ENCODE data around the gene RNF168. TPM values are rescaled to one million over a fixed set of nuclear protein-coding genes. Genes with fewer than 3 reads are reported as not detected.
A peak's percentile ranks its signal among the peaks of the same experiment; 100 is the strongest.
"Not testable (repeated sequence)": the region's sequence is repeated elsewhere in the genome, so short reads cannot be mapped to it uniquely, and the experiment has no call there.

Gene RNF168, protein sequence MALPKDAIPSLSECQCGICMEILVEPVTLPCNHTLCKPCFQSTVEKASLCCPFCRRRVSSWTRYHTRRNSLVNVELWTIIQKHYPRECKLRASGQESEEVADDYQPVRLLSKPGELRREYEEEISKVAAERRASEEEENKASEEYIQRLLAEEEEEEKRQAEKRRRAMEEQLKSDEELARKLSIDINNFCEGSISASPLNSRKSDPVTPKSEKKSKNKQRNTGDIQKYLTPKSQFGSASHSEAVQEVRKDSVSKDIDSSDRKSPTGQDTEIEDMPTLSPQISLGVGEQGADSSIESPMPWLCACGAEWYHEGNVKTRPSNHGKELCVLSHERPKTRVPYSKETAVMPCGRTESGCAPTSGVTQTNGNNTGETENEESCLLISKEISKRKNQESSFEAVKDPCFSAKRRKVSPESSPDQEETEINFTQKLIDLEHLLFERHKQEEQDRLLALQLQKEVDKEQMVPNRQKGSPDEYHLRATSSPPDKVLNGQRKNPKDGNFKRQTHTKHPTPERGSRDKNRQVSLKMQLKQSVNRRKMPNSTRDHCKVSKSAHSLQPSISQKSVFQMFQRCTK
- 18.8 TPM for total RNA-seq

- peak; percentile 98 for DNase-seq
Measured at GRCh38 chr3:196503196-196504076, at the start of gene RNF168. TSS of gene RNF168 (minus strand) at chr3:196503768. CDS start at chr3:196503173, 595 bp downstream.

- DNase-seq: no peak
Measured at GRCh38 chr3:196552253-196552652, 48.7 kb upstream of the RNF168 start.

- DNase-seq: not testable (repeated sequence)
Measured at GRCh38 chr3:196550172-196550571, 46.6 kb upstream of the RNF168 start.

DNA sequence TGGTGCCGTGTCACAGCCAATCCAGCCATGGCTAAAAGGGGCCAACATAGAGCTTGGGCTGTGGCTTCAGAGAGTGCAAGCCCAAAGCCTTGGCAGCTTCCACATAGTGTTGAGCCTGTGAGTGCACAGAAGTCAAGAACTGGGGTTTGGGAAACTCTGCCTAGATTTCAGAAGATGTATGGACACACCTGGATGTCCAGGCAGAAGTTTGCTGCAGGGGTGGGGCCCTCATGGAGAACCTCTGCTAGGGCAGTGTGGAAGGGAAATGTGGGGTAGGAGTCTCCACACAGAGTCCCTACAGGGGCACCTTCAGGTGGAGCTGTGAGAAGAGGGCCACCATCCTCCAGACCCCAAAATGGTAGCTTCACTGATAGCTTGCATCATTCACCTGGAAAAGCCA is 45.7 kb upstream of the RNF168 start:
- DNase-seq: not testable (repeated sequence)

- no peak for DNase-seq
Measured at GRCh38 chr3:196547067-196547466, 43.5 kb upstream of the RNF168 start.

GRCh38 chr3:196546537-196546936 is 43.0 kb upstream of the RNF168 start:
- no peak for DNase-seq

GRCh38 chr3:196544491-196544992 is 41.0 kb upstream of the RNF168 start:
- DNase-seq: no peak

DNA sequence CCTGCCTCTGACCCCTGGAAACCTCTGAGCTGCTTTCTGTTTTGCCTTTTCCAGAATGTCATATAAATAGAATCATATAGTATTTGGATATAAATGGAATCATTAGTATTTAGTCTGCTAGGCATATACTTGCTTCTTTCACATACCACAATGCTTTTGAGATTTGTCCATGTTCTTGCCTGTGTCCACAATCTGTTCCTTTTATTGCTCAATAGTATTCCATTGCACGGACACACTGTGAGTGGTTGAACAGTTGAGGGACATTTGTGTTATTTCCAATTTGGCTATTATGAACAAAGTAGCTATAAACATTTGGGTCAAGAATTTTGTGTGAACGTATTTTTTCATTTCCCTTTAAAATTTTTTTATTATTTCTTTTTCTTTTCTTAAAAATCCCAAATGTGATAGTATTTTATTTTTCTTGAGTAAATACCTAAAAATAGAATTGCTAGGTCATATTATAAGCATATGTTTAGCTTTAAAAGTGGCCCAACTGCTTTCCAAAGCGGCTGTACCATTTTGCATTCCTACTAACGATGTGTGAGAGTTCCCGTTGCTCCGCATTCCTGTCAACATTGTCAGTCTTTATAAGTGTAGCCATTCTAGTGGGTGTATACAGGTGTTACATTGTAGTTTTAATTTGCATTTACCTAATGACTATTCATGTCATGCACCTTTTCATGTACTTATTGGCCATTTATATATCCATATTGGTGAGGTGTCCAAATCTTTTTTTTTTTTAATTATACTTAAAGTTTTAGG is 38.3 kb upstream of the RNF168 start:
- DNase-seq: no peak

- DNase-seq: peak; percentile 23
Measured at GRCh38 chr3:196537319-196537984, 33.9 kb upstream of the RNF168 start.

- DNase-seq: no peak
Measured at GRCh38 chr3:196533260-196533681, 29.7 kb upstream of the RNF168 start.

GRCh38 chr3:196531418-196531817 is 27.9 kb upstream of the RNF168 start:
- DNase-seq: no peak

GRCh38 chr3:196528639-196529233 is 25.2 kb upstream of the RNF168 start:
- DNase-seq: peak; percentile 78

DNA sequence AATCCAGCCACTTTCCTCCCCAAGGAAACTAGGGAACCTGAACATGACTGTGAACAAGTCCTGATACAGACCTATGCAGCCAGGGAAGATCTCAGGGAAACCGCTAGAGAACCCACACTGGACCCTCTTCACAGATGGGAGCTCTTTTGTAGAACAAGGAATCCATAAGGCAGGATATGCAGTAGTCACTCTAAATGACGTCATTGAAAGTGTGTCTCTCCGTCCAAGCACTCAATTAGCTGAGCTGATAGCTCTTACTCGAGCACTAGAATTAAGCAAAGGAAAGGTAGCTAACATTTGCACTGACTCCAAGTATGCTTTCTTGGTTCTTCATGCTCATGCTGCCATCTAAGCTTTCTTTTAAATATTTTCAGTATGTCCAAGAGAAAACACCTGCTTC is 21.6 kb upstream of the RNF168 start:
- DNase-seq: no peak

GRCh38 chr3:196524527-196524926 is 21.0 kb upstream of the RNF168 start:
- no peak for DNase-seq

- no peak for DNase-seq
Measured at GRCh38 chr3:196523841-196524240, 20.3 kb upstream of the RNF168 start.

DNA sequence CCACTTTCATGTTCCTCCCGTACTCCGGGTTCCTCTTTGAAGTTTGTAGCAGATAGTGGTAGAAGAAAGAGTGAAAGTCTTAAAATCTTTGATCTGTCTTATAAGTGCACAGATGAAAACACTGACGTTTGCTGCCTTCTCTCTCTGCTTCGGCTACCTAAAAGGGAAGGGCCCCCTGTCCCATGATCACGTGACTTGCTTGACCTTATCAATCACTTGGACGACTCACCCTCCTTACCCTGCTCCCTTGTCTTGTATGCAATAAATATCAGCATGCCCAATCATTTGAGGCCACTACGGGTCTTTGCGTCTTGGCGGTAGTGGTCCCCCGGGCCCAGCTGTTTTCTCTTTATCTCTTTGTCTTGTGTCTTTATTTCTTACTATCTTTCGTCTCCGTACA is 17.7 kb upstream of the RNF168 start:
- not testable (repeated sequence) for DNase-seq

DNA sequence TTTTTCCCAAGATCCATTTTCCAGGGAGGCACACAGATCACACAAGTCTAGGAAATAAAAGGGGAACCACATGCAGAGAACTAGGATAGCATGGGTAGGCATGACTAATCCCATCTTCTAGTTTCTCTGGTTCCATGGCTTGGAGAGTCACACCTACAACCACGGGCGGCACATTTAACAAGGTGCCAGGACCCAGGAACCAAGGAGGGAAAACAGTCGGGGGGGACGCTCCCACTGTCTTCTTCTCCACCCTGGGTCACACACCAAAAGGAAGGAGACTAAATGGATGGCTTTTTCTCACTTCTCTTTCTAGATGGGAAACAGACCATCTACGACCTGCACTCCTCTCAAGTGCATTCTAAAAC is 16.1 kb upstream of the RNF168 start:
- no peak for DNase-seq

DNA sequence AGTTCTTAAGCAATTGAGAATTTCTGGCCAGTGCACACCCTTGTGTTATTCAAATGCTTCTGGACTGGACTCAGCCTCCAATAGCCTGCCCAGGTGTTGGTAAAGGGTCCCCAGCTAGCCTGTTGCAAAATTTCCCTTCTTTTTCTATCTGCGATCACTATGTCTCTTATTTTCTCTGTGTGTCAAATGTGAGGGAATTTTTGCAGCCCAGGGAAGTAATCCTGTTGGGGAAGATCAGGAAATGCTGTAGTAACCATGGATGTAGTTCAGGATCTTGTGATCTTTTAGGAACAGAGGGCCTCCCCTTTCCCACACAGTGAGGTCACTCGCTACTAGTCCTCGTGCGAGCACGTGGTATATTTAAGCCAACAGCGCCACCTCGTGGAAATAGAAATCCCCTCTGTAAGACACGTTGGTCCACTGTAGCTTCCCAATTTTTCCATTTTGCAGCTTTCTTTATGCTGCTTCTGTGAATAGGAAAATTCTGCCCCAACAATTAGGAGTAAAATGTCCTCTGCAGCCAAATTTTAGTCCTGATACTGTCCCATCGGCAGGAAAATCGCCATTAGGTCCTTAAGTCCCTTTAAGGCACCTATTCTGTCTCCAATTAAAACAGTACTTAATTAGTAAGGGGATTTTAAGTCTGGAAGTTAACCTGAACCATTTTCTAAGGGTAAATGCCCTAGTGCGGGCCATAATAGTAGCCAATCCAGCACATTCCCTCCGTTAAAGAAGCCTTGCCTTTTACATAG is 15.6 kb upstream of the RNF168 start:
- DNase-seq: no peak

GRCh38 chr3:196517919-196518318 is 14.4 kb upstream of the RNF168 start:
- no peak for DNase-seq

GRCh38 chr3:196517162-196517800 is 13.7 kb upstream of the RNF168 start:
- DNase-seq: no peak
